ENCODE results near the gene MBNL1.
"Not testable (repeated sequence)": the region's sequence is repeated elsewhere in the genome, so short reads cannot be mapped to it uniquely, and the experiment has no call there.

The MBNL1 gene

GRCh38 chr3:152350139-152350538 lies 81.4 kb downstream of the MBNL1 start:
- no peak for DNase-seq

DNA sequence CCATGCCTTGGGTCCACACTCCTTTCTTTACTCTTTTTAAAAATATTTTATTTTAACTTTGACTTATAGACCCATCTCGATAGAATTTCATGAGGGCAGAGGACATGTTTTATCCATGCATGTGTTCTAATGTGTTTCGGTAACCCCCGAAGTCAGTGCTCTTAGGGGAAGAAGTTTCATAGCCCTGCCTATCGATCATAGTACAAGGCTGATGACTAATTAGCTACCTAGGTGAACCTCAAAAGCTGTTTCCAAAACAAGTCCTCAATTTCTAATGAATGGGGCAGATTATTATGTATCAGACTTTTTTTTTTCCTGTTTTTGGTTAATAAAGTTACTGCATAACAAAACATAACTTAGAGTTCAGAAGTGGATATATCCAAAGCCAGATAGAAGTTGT lies 82.0 kb downstream of the MBNL1 start:
- DNase-seq: no peak

DNA sequence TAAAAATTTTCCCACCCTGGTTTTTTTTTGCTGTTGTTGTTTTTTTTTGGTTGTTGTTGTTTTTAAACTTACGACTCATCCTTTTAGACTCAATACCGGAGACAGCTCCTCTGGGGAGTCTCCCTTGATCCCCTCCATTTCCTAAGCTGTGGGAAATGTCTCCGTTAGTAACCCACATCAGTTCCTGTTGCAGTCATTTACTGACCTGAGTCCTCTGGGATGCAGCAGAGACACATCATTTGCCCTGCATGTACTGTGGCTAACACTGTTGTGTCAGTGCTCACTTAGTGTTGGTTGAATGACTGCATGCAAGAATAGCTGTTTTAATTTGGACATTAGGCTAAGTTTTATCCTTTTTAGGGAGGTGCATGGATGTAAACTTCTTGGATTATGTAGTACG lies 83.8 kb downstream of the MBNL1 start:
- no peak for DNase-seq

- DNase-seq: no peak
Observed at GRCh38 chr3:152353578-152353977, 84.8 kb downstream of the MBNL1 start.

GRCh38 chr3:152355744-152356665 lies 87.3 kb downstream of the MBNL1 start:
- DNase-seq: no peak

GRCh38 chr3:152356870-152357276 lies 88.1 kb downstream of the MBNL1 start:
- DNase-seq: no peak

DNA sequence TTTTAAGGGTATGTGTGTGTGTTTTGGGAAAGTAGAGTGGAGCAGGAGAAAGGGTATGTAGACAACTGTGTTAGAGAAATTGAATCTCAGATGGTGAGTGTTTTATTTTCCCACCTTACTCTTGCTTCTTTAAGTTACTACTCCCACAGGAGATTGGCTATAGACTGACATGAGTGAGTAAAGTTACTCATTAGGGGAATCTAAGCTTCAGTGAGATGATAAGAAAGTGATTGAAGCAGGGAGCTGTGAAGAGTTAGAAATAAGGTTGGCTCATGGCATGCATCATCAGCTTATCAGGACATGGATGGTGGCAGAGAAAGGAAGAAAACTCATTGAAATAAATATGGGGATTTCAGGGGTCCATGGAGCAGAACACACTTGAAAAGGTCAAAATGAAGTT lies 88.9 kb downstream of the MBNL1 start:
- no peak for DNase-seq

DNA sequence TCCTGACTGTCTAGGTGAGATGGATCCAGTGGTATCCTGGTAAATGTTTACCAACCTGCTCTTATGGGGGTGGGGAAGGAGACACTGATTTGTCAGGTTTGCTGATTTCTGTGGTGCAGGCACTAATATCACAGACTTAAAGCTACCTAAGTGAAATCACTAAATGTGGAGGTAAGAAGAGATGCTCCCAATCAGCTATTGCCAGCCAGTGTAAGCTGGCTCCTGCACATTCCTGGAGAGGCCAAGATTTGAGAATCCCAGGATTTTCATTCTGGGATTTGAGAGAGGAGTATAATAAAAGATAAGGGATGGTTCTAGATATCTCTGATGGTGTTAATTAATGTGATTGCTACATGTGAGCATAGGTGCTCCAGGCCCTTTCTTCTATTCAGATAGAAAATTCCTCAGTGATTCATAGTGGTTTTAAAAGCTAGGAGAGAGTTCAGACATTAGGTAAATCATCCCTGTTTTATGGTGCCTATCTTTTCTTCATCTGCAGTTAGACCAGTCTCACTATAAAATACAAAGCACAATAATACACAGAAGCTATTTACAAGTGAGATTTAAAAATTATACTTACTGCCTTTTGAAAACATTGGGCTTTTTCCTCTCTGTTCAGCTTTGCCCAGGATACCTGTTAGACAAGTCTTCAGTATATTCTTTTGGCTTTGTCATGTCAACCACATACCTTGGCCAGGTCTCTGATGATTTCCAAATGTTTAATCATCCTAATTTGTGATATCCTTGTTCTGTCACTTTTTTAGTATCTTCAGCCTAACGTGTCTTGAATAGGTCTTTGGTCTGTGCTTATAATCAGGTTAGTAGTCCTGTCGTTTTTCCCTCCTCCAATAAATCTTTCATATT lies 90.9 kb downstream of the MBNL1 start:
- DNase-seq: no peak

- DNase-seq: no peak
Observed at GRCh38 chr3:152360302-152360701, 91.6 kb downstream of the MBNL1 start.

- no peak for DNase-seq
Observed at GRCh38 chr3:152360966-152361365, 92.2 kb downstream of the MBNL1 start.

GRCh38 chr3:152362086-152362485 lies 93.4 kb downstream of the MBNL1 start:
- no peak for DNase-seq

DNA sequence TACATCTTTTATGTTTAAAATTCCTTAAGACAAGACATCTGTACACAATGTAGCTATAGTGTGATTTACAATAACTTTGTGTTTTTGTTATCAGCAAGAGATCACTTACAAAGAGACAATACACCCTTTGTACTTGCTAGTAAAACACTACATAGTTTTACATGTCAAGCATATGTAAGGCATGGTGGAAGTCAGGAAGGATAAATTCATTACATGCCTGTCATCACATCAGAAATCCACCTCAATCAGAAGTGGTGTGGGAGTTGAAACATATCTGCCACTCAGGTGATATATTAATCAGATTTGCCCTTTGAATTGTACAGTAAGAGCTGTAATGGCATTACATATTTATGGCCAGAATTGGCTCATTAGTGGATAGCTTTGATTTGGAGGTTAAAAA lies 95.5 kb downstream of the MBNL1 start:
- no peak for DNase-seq

GRCh38 chr3:152365126-152365525 lies 96.4 kb downstream of the MBNL1 start:
- no peak for DNase-seq

GRCh38 chr3:152365766-152366593 lies 97.3 kb downstream of the MBNL1 start:
- no peak for DNase-seq

GRCh38 chr3:152367192-152367591 lies 98.5 kb downstream of the MBNL1 start:
- DNase-seq: not testable (repeated sequence)

DNA sequence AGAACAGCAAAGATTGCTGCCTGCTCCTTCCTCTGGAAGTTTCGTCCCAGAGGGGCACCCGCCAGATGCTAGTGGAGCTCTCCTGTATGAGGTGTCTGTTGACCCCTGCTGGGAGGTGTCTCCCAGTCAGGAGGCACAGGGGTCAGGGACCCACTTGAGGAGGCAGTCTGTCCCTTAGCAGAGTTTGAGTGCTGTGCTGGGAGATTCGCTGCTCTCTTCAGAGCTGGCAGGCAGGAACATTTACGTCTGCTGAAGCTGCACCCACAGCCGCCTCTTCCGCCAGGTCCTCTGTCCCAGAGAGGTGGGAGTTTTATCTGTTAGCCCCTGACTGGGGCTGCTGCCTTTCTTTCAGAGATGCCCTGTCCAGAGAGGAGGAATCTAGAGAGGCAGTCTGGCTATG lies 103.9 kb downstream of the MBNL1 start:
- DNase-seq: not testable (repeated sequence)

DNA sequence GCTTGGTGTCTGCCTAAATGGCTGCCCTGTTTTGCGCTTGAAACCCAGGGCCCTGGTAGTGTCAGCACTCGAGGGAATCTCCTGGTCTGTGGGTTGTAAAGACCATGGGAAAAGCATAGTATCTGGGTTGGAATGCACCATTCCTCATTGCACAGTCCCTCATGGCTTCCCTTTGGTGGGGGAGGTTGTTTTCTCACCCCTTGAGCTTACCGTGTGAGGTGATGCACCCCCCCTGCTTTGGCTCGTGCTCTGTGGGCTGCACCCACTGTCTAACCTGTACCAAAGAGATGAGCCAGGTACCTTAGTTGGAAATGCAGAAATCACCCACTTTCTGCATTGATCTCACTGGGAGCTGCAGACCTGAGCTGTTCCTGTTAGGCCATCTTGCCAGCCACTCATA lies 104.7 kb downstream of the MBNL1 start:
- DNase-seq: no peak

DNA sequence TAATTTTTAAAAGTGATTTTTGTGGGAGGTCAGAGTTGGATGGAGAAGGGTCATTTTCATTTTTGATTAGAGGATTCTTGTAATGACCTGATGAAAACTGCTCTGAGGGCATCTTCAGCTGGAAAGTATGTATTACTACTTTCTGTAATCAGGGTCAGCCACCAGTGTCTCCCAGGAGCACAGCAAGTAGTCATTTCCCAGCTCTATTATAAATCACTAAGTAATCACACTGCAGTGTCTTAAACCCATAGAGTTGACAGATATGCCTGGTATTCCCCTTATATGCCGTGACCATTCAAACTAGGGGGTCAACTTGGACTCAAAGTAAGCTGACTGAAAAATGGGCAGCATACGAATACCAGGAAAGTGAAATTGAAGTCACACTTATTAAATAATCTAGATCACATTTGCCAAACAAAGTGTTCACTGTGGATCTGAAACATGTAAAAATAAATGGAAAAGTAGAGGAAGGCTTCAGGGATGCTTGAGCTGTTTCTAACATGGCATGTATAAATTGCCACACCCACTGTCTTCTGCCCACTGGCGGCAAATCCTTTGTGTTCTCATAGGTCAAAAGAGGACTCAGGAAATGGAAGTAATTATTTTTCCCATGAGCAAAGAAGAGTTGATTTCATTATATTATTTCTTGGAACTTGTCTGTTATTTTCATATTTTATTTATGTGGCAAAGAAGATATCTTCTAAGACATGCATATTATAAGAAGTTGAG lies 105.7 kb downstream of the MBNL1 start:
- DNase-seq: no peak

GRCh38 chr3:152375546-152375945 lies 106.8 kb downstream of the MBNL1 start:
- DNase-seq: no peak

- no peak for DNase-seq
Observed at GRCh38 chr3:152376351-152377183, 107.8 kb downstream of the MBNL1 start.

DNA sequence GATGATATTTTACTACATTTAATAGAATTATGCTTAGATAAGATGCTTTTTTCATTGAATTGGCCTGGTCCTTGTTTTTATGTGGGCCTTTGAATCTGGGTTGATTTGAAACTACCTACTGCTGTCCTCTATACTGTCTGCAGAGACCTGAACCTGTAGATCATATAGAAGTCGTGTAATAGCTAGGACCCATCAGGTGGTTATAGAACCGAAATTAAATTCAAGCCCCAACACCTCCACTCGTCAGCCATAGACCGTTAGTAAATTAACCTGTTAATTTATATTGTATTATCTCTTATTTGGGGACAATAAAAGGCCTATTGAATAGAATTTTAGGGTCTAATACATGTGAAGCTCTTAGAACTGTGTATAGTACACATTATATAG lies 108.4 kb downstream of the MBNL1 start:
- DNase-seq: no peak

Data from stimulated activated naive CD4-positive, alpha-beta T cell (primary cell).